NT2/D1 (cell line): Measurements from ENCODE around the gene LTBP1.

Experiments used
- SUZ12 ChIP-seq: IDR thresholded peaks from 2 replicates; pipeline ENCODE4 v1.6.1; 2011; ENCODE audit not compliant: insufficient read length, insufficient read depth; ENCODE audit errors: extremely low read depth
- YY1 ChIP-seq: IDR thresholded peaks from 2 replicates; pipeline ENCODE4 v1.6.1; 2011; ENCODE audit not compliant: insufficient read length, insufficient read depth

DNA sequence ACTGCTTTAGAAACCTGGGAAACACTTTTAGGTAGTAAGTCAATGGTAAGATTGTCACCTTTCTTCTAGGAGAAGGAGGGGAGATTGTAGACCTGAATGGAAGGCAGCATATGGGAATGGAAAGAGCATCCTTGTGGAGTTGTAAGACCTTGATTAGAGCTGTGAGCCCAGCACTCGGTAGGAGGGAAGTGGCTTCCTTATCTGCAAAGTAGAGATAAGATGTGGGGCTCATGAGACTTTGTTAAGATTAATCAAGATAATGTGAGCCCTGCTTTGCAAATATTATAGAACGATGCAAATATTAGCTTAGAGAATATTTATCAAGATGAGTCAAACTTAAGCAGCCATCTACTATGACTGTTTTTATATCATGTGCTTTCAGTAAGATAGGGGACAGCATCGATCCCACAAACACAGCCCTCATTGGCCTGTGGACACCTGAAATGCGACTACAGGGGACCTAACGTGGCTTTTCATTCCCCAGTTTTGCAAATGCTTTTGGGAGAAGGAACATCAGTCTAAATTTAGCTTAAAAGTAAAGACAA is 243.7 kb downstream of the LTBP1 start:
- TF ChIP-seq YY1, result no peak
- no peak for TF ChIP-seq SUZ12
